DND-41 (cell line): ENCODE data around the gene FOXL1.

ENCODE experiments used
- ATAC-seq: fragments of 200-7000 bp; cut with Tn5 transposase; 3 replicates; pipeline ENCODE4 v1.9.1; 2021; ENCODE audit warnings: low read depth; ENCODE audit not compliant: insufficient read depth
- DNase-seq: peaks from one replicate; pipeline ENCODE4 v3.0.0-alpha.2; 2020
- H2AFZ ChIP-seq: 2 replicates; pipeline ENCODE4 v1.6.0; 2012; ENCODE audit warnings: low read depth, low read length
- H3K27ac ChIP-seq: 2 replicates; pipeline ENCODE4 v1.5.1; 2012; ENCODE audit warnings: low read length, inconsistent platforms
- H3K27me3 ChIP-seq: fragments of 200-600 bp; sonication (generic); 2 replicates; pipeline ENCODE4 v1.6.0; 2012; ENCODE audit warnings: low read length, mild to moderate bottlenecking, inconsistent platforms; ENCODE audit not compliant: insufficient read depth, poor library complexity
- H3K36me3 ChIP-seq: 2 replicates; pipeline ENCODE4 v1.5.1; 2012; ENCODE audit warnings: low read length, inconsistent platforms; ENCODE audit not compliant: insufficient read depth
- H3K4me1 ChIP-seq: 2 replicates; pipeline ENCODE4 v1.5.1; 2012; ENCODE audit warnings: mild to moderate bottlenecking, low read length; ENCODE audit not compliant: insufficient read depth
- H3K4me2 ChIP-seq: 2 replicates; pipeline ENCODE4 v1.6.0; 2012; ENCODE audit warnings: mild to moderate bottlenecking, moderate library complexity, low read length, inconsistent platforms; ENCODE audit not compliant: insufficient read depth
- H3K4me3 ChIP-seq, 2 experiments: fragments of 200-600 bp in 1 of 2; shearing (Covaris generic) in 1 of 2; 2 replicates each; pipeline ENCODE4 v1.5.1; 2012 to 2016; ENCODE audit warnings: inconsistent platforms in 2 of 2, low read length in 2 of 2, mild to moderate bottlenecking in 2 of 2, low read depth in 1 of 2, moderate library complexity in 1 of 2
- H3K79me2 ChIP-seq: 2 replicates; pipeline ENCODE4 v1.6.0; 2012; ENCODE audit warnings: low read length, inconsistent platforms; ENCODE audit not compliant: insufficient read depth
- H3K9ac ChIP-seq: 2 replicates; pipeline ENCODE4 v1.6.0; 2012; ENCODE audit warnings: low read depth, mild to moderate bottlenecking, inconsistent platforms, low read length, moderate library complexity
- H3K9me3 ChIP-seq: 2 replicates; pipeline ENCODE4 v1.5.1; 2012; ENCODE audit warnings: low read length, moderate library complexity, mild to moderate bottlenecking, inconsistent platforms; ENCODE audit not compliant: insufficient read depth, severe bottlenecking
- H4K20me1 ChIP-seq: 2 replicates; pipeline ENCODE4 v1.6.0; 2012; ENCODE audit warnings: low read length; ENCODE audit not compliant: insufficient read depth
- CTCF ChIP-seq: IDR thresholded peaks from 2 replicates; pipeline ENCODE4 v1.5.1; 2012; ENCODE audit warnings: borderline replicate concordance, low read length, moderate library complexity, mild to moderate bottlenecking; ENCODE audit not compliant: poor library complexity, severe bottlenecking; ENCODE audit errors: extremely low read depth
- EZH2 ChIP-seq: IDR thresholded peaks from 3 replicates; pipeline ENCODE4 v1.6.1; 2012; ENCODE audit warnings: borderline replicate concordance, low read depth, mild to moderate bottlenecking, moderate library complexity, low read length, inconsistent platforms; ENCODE audit not compliant: severe bottlenecking

Gene FOXL1

GRCh38 chr16:86630471-86630870, 52.1 kb downstream of the FOXL1 start:
- Histone ChIP-seq H3K79me2 (no peaks in the 10 kb centered on the region), H3K27ac (no peak overlapping the region), H2AFZ (no peak overlapping the region), H3K4me2 (no peak overlapping the region), H3K4me3 (no peak overlapping the region), H3K27me3 (peaks cover 12% of the 10 kb centered on the region), H3K9me3 (no peaks in the 10 kb centered on the region), H3K4me1 (no peaks in the 10 kb centered on the region), H4K20me1 (0 out of 2 replicates have a peak, but pooled peaks cover 2% of the 10 kb centered on the region), H3K36me3 (no peaks in the 10 kb centered on the region), H3K9ac (no peak overlapping the region)
- no peak for DNase-seq
- no peak for ATAC-seq
- TF ChIP-seq EZH2 (no peak), CTCF (no peak)

- DNase-seq (no peak), ATAC-seq (no peak)
- Histone ChIP-seq H2AFZ (no peak overlapping the region), H3K9ac (no peak overlapping the region), H3K27me3 (peaks cover 12% of the 10 kb centered on the region), H3K4me2 (no peak overlapping the region), H3K4me3 (no peak overlapping the region), H3K4me1 (no peaks in the 10 kb centered on the region), H4K20me1 (0 out of 2 replicates have a peak, but pooled peaks cover 2% of the 10 kb centered on the region), H3K79me2 (no peaks in the 10 kb centered on the region), H3K9me3 (no peaks in the 10 kb centered on the region), H3K36me3 (no peaks in the 10 kb centered on the region), H3K27ac (no peak overlapping the region)
- TF ChIP-seq CTCF, result no peak
- TF ChIP-seq EZH2, result no peak
Observed at GRCh38 chr16:86631444-86631843, 53.1 kb downstream of the FOXL1 start.
